AG04449 (cell line): ENCODE measurements around the gene STARD7.

Experiments used
- CTCF ChIA-PET: fragments of 350-600 bp; formaldehyde crosslinking; extraction: SDS; loops from one replicate; lab custom pipeline; 2021; ENCODE audit warnings: antibody characterized with exemption; lab: Yijun Ruan, JAX
- POLR2A ChIA-PET: fragments of 400-600, 350-600 bp; formaldehyde crosslinking; extraction: SDS; loops from one replicate; lab custom pipeline; 2020; ENCODE audit warnings: antibody characterized with exemption, inconsistent platforms; lab: Yijun Ruan, JAX
- DNase-seq: peaks from one replicate; pipeline ENCODE4 v3.0.0-alpha.2; 2010; ENCODE audit warnings: low read depth, low spot score
- H3K4me3 ChIP-seq: 2 replicates; pipeline ENCODE4 v1.5.1; 2011; ENCODE audit warnings: low read depth, mild to moderate bottlenecking, control low read depth, low read length
- TF ChIP-seq, protein P1 (sequence below): IDR thresholded peaks from one replicate; pipeline ENCODE4 v1.5.1; 2011; ENCODE audit warnings: mild to moderate bottlenecking, moderate library complexity, low read length, control low read depth, inconsistent platforms; ENCODE audit not compliant: insufficient read depth; ENCODE audit errors: missing control alignments

STARD7 gene

DNA sequence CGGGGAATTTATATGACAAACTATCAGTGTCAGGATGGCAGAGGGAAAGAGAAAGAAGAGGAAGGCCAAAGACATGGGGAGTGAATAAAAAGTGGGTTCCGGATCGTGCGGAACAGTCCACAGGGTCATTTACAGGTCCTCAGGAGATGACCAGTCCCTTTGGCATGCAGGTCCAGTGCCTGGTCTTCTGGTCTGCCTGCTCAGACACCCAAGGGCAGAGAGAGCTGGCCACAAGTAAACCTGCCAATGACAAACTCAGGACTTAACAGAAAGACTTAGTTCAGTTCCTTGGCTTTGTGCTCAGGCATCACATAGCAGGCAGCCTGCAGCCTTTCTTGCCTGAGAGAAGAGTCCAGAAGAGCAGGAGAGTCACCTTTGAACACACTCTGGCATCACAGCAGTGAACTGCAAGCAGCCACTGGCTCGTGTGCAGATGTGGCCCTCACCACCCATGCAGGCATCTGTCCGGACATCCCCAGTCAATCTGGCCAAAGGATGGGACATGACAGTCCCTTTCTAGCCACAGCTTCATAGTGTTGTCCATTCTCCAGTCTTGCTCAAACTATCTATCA lies 43.2 kb upstream of the STARD7 start:
- no peak overlapping the region for H3K4me3 ChIP-seq
- DNase-seq, result peak; percentile 74
- ChIA-PET POLR2A (interaction anchor here (0.9 kb wide), 1 partner anchor 19 kb away, joined by 3 read pairs; no protein-coding TSS in a partner anchor), CTCF (interaction anchor here (0.7 to 0.8 kb wide), 2 partner anchors 9 to 112 kb away, joined by 3 to 5 read pairs; no protein-coding TSS in a partner anchor)
- TF ChIP-seq, protein P1, sequence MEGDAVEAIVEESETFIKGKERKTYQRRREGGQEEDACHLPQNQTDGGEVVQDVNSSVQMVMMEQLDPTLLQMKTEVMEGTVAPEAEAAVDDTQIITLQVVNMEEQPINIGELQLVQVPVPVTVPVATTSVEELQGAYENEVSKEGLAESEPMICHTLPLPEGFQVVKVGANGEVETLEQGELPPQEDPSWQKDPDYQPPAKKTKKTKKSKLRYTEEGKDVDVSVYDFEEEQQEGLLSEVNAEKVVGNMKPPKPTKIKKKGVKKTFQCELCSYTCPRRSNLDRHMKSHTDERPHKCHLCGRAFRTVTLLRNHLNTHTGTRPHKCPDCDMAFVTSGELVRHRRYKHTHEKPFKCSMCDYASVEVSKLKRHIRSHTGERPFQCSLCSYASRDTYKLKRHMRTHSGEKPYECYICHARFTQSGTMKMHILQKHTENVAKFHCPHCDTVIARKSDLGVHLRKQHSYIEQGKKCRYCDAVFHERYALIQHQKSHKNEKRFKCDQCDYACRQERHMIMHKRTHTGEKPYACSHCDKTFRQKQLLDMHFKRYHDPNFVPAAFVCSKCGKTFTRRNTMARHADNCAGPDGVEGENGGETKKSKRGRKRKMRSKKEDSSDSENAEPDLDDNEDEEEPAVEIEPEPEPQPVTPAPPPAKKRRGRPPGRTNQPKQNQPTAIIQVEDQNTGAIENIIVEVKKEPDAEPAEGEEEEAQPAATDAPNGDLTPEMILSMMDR, result no peak

DNA sequence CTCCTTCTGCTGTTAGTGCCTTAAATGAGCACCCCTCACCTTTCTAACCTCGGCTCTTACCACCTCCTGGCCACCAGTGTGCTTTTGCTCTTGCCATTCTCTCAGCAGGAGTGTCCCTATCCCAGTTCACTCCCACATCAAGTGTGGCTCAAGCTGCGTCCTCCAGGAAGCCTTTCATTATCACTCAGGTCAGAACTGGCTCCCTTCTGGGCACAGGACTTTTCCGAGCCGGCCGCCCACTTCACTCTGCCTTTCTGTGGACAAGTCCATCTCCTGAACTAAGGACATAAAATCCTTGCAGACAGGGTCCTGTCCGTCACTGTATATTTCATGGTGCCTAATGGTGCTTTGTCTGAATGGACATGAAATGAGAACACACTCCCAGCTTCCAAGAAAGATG lies 41.6 kb upstream of the STARD7 start:
- TF ChIP-seq, protein P1, result no peak
- CTCF ChIA-PET, result interaction anchor here (1.0 to 3.4 kb wide), 3 partner anchors 9 to 76 kb away, joined by 4 to 16 read pairs (median 4); partner anchors contain the start of gene STARD7
- H3K4me3 ChIP-seq, result no peak overlapping the region
- POLR2A ChIA-PET, result no interaction called here
- no peak for DNase-seq

DNA sequence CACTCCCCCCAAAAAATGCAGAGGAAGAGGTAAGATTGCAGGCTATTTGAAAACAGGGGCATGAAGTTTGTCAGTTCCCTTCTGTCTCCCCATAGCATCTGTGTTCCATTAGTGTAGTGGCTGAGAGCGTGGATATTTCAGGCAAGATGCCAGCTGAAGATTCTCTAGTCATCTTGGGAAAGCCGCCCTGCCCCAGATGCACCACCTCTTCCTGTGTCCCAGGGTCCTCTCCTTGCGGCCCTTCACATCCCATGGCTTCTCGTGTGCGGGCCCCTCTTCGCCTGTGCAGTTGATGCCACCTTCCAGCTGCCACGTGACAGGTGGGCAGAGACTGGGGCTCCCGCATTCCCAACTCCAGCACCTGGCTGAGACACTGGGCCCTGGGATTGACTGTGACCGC lies 41.0 kb upstream of the STARD7 start:
- TF ChIP-seq, protein P1, result no peak
- ChIA-PET POLR2A (no interaction called here), CTCF (interaction anchor here (3.4 kb wide), 1 partner anchor 10 kb away, joined by 16 read pairs; no protein-coding TSS in a partner anchor)
- H3K4me3 ChIP-seq, result no peak overlapping the region
- DNase-seq, result peak; percentile 38

DNA sequence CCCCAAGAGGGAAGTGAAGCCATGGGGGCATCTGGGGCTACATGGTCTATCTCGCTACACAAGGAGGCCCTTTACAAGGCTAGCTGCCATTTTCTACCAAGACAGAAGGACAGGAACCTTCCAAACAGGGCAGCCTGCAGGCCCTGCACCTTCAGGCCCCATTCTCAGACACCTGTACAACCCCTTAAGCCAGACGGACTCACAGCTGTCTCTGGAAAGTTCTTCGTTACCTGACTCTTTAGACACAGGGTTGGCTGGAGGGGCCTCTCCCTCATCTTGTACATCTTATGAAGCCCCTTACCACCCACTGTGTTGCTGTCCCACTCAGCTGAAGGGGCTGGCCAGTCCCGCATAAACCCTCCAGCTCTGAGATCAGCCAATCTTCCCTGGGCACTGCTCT lies 40.0 kb upstream of the STARD7 start:
- H3K4me3 ChIP-seq, result no peak overlapping the region
- CTCF ChIA-PET, result interaction anchor here (0.8 to 3.4 kb wide), 3 partner anchors 11 to 74 kb away, joined by 3 to 16 read pairs (median 3); no protein-coding TSS in a partner anchor
- TF ChIP-seq, protein P1, result no peak
- POLR2A ChIA-PET, result no interaction called here
- no peak for DNase-seq

DNA sequence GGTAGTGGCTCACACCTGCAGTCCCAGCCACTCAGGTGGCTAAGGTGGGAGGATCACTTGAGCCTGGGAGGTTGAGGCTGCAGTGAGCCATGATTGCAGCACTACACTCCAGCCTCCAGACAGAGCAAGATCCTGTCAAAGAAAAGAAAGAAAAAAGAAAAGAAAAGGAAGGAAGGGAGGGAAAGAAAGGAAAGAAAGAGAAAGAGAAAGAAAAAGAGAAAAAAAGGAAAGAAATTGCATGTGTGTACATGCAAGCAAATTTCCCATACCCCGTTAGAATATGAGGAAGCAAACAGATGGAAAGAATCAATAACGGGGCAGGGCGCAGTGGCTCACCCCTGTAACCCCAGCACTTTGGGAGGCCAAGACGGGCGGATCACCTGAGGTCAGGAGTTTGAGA lies 39.3 kb upstream of the STARD7 start:
- no peak overlapping the region for H3K4me3 ChIP-seq
- POLR2A ChIA-PET, result no interaction called here
- TF ChIP-seq, protein P1, result no peak
- no peak for DNase-seq
- CTCF ChIA-PET, result interaction anchor here (0.6 to 3.4 kb wide), 3 partner anchors 12 to 74 kb away, joined by 3 to 16 read pairs (median 3); no protein-coding TSS in a partner anchor

DNA sequence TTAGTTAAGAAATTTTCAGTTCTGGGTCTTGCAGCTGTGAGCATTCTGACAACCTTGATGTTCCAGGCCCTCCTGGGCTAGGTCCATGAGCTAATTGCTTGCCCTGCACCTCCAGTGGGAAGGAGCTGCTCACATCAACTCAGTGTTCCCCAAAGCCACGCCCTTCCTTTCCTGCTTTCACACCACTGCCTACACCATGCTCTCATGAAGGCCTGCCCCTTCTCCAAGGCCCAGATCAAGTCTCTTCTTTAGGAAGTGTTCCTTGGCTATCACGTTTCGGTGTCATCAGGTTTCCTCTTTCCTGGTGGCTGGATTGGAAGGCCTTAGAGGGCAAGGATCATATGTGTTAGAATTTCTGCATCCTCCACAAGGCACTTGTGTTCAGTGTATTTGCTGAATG lies 38.4 kb upstream of the STARD7 start:
- DNase-seq, result no peak
- no peak overlapping the region for H3K4me3 ChIP-seq
- ChIA-PET CTCF (interaction anchor here (1.1 kb wide), 1 partner anchor 72 kb away, joined by 3 read pairs; no protein-coding TSS in a partner anchor), POLR2A (no interaction called here)
- TF ChIP-seq, protein P1, result no peak
